IPS-NIHi11 (cell line): ENCODE measurements around the gene BRI3.
A peak's percentile ranks its signal among the peaks of the same experiment; 100 is the strongest.

Experiments
- DNase-seq: peaks from one replicate; pipeline ENCODE4 v3.0.0; 2012; ENCODE audit warnings: mixed read lengths, low spot score

Gene BRI3

GRCh38 chr7:98286701-98287485, 5.4 kb downstream of the BRI3 start:
- DNase-seq = no peak

- DNase-seq = peak; percentile 80
Measured at GRCh38 chr7:98287486-98287959, 6.0 kb downstream of the BRI3 start.

- no peak for DNase-seq
Measured at GRCh38 chr7:98288064-98288823, 6.8 kb downstream of the BRI3 start.

- DNase-seq = no peak
Measured at GRCh38 chr7:98289333-98289875, 7.9 kb downstream of the BRI3 start.

- DNase-seq = peak; percentile 44
Measured at GRCh38 chr7:98291717-98292116, 10.2 kb downstream of the BRI3 start.

- no peak for DNase-seq
Measured at GRCh38 chr7:98293265-98293664, 11.8 kb downstream of the BRI3 start.

- DNase-seq = no peak
Measured at GRCh38 chr7:98293746-98294145, 12.3 kb downstream of the BRI3 start.

GRCh38 chr7:98294326-98294725, 12.8 kb downstream of the BRI3 start:
- no peak for DNase-seq

GRCh38 chr7:98294798-98295382, 13.4 kb downstream of the BRI3 start:
- DNase-seq = peak; percentile 87

GRCh38 chr7:98295467-98296192, 14.1 kb downstream of the BRI3 start:
- DNase-seq = no peak

- DNase-seq = no peak
Measured at GRCh38 chr7:98296833-98297232, 15.3 kb downstream of the BRI3 start.

GRCh38 chr7:98297626-98298286, 16.3 kb downstream of the BRI3 start:
- DNase-seq = no peak

- DNase-seq = no peak
Measured at GRCh38 chr7:98300595-98301372, 19.3 kb downstream of the BRI3 start.

GRCh38 chr7:98301693-98302470, 20.4 kb downstream of the BRI3 start:
- no peak for DNase-seq

GRCh38 chr7:98303176-98303865, 21.8 kb downstream of the BRI3 start:
- DNase-seq = no peak

GRCh38 chr7:98303906-98304305, 22.4 kb downstream of the BRI3 start:
- peak; percentile 66 for DNase-seq

- no peak for DNase-seq
Measured at GRCh38 chr7:98305951-98306535, 24.6 kb downstream of the BRI3 start.

GRCh38 chr7:98307971-98308466, 26.5 kb downstream of the BRI3 start:
- no peak for DNase-seq

GRCh38 chr7:98309566-98309965, 28.1 kb downstream of the BRI3 start:
- no peak for DNase-seq
